HG02973 (cell line): ENCODE data around the gene NR2C2.
A peak's percentile ranks its signal among the peaks of the same experiment; 100 is the strongest.

ENCODE experiments used
- ATAC-seq: cut with Tn5 transposase; IDR thresholded peaks from one replicate; pipeline ENCODE4 v1.9.1; 2021; ENCODE audit warnings: moderate library complexity; ENCODE audit not compliant: unreplicated experiment

Gene NR2C2

DNA sequence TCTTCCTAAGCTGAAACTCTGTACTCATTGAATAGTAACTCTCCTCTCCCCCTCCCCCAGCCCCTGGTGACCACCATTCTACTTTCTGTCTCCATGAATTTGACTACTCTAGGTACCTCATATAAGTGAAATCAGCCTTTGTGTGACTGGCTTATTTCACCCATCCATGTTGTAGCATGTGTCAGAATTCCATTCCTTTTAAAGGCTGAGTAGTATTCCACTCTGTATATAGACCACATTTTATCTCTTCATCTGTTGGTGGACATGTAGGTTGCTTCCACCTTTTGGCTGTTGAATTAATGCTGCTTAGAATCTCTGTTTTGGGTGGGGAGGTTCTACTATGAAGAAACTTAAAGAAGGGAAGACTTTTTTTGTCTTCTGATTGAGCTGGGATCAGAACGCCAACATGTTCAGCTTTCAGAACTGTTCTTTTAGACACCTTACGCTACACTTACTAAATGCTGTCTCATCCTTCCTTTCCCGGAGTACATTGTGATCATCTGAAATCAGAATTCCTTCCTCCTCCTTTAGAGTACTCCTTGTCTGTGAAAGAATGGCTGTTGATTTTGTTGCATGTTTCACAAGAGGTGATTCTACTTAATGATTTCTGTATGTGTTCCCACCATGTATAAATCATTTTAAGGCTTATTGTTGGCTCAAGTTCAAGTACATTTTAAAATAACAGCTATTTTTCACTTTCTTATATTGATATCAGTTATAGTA, 67.4 kb downstream of the NR2C2 start:
- ATAC-seq: no peak

DNA sequence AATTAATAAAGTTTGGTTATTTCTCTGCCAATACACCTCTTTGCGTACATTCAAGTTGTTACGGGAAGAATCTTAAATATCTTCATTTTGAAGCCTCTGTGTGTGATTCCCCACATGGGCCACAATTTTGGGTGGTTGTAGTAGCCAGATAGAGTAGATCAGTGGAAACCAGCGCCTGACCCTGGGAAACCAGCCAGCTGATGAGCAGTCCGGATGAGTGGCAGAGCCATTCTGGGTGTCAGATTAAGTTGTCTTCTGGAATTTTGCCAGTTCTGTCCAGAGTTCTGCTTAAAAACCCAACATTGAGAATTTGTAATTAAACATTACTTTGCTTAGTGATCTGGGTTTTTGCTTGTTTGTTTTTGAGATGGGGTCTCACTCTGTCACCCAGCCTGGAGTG, 68.1 kb downstream of the NR2C2 start:
- no peak for ATAC-seq

DNA sequence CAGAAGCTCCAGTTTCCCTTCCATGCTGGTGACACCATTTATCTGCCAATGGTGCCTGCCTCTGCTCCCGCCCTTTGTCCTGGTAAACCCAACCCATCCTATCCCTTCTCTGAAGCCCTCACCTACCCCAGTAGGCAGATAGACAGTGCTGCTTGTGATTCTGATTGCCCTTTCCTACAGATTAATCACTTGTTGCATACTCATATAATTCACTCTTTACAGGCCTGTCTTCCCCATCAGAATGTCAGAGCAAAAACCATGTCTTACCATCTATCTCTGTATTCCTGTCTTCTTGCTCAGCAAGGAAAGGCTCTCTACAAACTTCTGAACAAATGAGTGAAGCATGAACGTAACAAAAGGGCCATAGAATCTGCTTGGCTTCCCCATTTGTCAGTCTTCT, 69.8 kb downstream of the NR2C2 start:
- ATAC-seq: no peak

DNA sequence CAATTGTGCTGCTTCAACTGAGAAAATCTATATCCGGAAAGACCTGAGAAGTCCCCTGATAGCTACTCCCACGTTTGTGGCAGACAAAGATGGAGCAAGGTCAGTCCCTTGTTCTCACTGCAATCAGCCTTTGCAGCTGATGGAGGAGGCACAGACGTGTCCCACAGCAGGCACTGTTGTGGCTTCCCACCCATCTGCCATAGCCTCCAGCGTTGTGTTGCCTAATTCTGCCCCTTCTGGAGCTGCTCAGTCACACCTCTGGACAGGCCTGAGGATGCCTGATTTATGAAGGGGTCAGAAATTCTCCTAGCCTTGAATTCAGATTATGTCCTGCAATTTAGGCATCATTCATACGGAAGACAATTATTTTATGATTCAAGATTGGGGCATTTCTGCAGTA, 75.9 kb downstream of the NR2C2 start:
- ATAC-seq: no peak

DNA sequence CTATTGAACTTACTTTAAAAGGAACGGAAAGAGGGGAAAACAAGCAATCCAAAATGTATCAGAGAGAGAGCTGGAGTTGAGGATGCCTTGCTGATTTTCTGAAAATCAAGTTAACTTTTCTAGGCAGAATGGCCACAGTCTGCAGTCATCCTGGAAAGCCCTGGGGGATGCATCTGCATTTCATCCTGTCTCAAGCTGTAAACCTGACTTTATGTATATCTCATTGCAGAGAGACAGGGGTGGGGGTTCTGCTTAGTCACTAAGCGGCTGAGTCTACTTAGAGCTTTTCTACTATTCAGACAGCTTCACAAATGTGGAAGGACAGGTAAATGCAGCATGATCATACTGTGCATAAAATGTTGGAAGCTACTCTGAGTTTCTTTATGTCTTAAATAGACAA, 76.3 kb downstream of the NR2C2 start:
- no peak for ATAC-seq

DNA sequence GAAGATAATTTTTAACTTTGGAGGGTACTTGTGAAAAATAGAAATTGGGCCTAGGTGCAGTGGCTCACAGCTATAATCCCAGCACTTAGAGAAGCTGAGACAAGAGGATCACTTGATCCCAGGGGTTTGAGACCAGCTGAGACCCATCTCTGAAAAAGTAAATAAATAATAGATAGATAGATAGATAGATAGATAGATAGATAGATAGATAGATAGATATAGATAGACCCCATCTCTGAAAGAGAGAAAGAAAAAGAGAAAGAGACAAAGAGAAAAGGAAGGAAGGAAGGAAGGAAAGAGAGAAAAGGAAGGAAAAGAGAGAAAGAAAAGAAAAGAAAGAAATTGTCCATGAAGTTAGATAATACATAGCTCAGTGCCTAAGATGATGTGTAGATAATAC, 82.2 kb downstream of the NR2C2 start:
- no peak for ATAC-seq

DNA sequence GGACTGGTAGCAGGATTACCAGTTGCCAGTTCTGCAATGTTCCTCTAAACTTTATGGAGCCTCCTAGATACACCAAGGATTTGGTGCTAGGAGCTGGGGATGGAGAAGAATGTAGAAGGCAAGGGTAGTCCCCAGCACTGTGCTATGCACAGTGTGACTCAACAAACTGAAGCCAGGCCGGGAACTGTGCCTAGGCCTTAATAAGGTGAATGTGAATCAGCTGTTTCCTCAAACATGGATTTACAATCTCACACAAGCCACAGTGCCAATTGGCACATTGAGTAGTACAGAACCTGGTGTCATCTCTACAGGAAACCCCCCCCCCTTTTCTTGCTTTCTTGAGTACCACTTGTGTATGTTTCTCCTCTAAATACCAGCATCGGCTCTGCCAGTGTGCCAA, 85.3 kb downstream of the NR2C2 start:
- no peak for ATAC-seq

DNA sequence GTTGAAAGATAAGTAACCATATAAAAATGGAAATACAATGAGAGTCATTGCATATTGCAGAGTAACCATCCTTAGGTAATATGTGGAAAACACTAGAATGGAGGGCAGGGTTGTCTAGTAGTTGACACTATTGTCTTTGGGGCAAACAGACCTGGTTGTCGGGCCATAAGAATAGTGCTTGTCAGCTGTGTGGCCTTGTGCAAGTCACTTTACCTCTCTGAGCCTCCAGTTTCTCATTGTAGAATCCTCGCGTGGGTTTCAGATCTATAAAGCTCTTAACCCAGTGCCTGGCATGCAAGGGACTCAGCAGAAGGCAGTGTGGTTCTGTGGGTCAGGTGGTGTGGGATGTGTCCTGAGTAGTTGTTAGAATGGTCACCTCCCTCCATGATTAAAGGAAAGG, 85.7 kb downstream of the NR2C2 start:
- no peak for ATAC-seq

DNA sequence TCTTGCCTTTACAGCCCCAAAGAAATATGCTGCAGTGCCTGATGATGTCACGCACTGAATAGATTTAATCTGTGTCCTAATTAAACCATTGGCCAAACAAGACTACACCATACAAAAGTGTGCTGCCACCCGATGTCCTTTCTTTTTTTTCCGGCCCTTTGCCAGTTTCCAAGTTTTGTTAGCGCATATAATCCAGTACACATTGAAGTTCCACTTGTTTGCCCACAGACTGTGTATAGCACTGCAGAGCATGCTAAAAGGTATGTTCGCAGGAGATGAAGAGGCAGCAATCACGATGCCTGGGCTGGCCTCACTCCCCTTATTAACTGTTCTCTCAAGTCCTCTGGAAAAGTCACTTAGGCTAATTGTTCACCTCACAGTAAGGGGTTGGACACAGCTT, 90.9 kb downstream of the NR2C2 start:
- no peak for ATAC-seq

DNA sequence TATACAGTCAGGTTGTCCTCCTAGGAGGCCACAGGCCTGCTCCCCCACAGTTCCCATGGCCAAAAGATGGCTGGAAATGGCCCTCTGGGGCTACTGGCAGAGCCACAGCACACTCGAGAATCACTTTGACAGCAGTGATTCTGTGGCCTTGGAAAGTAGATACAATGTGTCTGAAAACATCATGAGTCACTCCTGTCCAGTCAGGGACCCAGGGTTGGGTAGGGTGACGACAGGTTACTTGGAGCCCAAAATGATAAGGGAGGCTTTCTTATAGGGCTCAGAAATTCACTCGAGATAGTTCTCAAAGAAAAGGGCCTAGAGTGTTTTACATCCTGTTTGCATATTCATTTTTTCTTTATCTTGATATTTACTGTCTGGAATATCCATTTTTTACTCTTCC, 93.5 kb downstream of the NR2C2 start:
- ATAC-seq: no peak

DNA sequence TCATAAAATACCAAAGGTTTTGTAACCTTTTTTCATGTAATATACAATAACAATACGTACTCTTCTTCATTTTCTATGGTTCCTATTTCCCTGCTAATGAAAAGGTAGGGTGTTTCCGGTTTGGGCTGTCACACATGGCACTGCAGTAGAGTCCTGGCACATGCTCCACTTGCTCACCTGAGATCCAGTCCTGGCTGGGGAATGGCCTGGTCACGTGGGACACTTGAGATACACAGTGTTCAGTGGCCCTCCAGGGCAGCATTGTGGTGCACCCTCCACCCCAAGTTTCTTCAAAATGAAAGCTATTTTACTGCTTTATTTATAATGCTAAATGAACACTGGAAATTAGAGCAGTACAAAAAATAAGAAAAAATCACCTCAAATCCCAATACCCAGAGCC, 94.6 kb downstream of the NR2C2 start:
- ATAC-seq: no peak

DNA sequence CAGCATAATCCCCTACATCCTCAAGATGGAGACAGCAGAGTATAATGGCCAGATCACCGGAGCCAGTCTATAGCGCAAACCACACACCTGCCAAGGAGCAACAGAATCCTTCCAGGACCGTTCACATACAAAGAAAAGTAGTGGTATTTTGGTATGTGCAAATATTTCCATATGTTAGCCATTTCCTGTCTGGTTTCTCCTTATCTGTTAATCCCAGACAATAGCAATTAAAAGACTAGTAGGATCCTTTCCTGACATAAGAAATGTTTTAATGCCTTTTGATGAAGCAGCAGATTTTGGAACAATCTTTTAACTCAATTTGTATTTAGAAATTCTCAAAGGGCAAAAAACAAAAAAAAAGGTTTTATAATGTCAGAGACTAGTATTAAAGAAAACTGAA, 95.6 kb downstream of the NR2C2 start:
- ATAC-seq: no peak

DNA sequence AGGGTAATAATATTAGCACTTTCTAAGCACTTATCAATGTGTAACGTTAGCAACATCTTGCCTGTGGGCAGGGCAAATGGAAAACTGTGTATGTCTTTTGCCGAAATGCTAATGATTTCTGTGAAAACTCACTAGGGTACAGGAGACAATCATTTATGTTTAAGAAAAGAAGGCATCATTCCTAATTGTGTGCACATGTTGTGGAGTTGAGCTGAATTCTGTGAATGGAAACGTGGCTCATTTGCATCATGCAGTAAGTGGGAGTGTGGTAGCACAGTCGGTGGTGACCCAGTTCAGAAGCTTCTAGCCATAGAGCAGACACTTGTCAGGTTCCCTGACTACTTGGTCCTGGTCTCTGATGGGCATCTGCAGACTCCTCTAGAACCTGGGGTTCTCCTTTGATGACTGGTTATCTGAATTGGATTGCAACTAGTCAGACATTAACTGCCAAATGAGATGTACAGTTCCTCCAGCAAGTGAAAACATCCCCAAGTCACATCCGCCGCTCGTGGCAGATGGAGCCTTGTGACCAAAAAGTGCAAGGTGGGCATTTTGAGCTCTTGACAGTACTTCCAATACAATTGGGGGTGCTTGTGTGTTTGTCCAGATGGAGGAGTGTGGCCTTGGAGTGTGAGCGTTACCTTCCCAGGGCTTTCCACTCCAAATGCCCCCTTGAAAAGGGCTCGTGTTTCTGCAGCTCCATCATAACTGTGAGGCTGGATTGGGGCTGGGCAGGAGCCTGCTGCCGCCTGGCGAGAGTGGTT, 96.2 kb downstream of the NR2C2 start:
- ATAC-seq: no peak

DNA sequence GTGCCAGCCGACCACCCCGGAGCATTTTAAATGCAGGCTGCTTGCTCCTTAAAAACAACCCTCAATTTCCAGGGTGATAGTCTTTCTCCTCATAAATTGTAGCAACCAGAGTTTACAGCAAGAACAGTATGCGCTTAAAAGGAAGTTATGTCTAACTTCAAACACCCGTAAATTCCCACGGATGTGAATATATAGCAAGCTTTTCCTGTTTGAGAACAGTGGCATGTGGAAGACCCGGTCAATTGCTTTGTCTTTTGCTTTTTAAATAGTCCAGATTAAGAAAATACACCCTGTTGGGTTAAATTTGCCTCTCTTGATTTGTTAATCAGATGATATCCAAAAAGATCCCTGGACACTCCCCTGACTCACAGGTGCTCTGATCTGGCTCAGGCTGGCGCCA, 96.9 kb downstream of the NR2C2 start:
- no peak for ATAC-seq

DNA sequence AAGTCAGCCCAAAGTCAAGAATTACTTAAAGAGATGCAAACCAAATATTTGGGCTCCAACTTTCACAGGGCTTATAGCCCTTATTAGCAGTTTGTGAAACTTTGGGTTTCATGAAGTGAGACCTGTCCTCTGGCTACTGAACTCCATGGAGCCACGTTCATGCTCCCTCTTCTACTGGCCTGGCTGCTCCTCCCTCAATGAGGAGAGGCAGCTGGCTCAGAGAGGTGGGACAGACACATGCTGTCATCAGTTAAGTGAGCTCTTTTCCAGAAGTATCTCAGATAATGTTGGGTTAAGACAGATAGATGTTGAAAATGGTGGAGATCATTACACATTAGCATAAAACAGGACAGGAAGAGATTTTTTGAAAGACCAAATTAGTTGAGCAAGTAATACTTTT, 98.3 kb downstream of the NR2C2 start:
- no peak for ATAC-seq

DNA sequence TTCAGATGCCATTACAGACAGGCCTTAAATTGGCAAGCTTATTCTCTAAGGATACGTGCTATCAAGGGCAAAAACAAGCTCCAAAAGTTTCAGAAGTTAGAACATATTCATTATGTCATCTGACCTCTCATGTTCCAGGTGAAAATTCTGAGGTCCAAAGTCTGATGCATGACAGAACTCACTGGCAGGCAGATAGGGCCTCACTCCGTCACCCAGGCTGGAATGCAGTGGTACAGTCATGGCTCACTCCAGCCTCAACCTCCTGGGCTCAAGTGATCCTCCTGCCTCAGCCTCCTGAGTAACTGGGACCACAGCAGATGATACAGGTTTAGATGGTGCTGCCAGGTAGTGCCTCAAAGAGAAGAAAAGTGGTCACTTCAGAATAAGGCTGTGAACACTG, 102.2 kb downstream of the NR2C2 start:
- no peak for ATAC-seq

DNA sequence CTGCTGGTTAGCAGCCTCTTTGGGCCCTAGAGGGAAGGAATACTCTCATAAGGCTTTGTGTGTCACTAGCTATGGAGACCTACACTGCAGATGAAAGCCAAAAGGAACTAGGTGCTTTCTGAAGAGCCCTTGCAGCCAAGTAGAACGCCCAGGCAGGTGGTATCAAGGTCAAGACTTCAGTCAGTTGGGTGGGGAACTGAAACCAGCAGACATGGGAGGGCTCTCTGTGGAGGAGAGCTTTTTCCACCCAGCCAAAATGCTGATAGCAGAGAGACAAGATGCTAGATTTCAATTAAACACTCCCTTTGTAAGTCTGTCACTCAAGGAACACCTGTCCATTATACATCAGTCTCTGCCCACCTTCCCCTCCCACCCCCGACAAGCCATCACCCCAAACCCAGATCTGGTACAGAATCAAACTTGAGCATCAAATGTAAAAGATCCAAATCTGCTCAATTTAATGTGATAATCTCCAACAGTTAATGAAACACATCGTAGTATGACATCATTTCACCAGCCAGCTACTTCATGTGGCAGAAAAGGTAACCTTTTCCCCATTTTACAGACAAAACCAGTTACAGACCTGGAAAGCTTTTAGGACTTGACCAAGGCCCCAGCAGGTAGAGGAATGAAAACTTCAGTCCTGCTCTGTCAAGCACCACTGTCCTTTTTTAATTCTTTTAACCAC, 103.2 kb downstream of the NR2C2 start:
- peak; percentile 77 for ATAC-seq

DNA sequence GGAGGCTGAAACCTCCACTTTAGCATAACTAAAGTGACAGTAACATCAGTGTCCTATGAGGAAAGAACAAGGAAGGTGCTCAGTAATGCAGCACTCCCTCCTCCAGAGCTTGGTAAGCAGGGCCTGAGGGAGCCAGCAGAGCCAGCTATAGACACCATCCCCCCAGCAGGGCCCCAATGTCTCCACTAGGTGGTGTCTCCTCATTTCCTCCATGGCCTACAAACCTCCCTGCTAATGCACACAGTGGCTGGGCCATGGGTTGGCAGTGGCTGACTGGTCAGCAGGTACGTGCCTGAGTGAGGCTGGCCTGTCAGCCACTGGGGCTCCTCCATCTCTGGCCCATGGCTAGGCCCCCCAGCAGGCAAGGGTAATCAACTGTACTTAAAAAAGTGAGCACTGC, 104.1 kb downstream of the NR2C2 start:
- ATAC-seq: peak; percentile 45

DNA sequence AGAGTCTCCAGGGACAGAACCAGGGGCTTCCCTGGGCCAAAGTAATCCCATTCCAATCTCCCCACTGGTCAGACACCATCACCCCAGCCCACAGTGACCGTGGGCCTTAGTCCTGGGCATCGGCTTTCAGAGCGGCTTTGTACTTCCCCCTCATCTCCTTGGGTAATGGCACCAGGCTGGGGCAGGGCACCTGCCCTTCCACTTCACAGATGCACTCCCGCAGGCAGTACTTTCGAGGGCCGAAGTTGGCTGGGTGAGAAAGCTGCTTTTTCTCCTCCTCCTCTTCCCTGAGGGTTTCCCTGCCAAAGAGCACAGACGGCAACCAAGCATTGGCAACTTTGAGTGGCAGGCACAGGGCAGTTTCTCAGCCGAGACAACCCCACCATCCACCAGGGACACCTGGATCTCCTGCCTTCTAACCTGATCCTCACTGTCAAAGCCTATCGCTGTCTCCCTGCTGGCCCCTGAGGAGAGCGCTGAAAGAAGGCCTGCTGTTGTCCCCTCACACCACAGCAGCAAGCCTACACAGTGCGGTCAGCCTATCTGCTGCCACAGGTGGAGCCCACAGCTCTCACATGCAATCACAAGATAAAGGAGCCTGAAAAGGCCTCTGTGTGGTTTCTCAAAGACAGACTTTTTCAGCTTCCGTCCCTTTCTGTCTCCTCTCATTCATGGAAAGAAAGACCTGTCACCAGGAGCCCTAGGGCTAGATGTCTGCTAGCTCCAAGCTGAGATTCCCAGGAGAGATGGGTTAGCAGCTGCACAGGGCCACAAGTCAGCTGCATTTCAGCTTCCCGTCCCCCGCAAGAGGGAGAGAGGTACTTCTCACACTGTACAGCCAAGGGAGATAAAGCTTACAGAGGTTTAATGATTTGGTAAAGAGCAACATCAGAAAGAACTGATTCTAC, 105.2 kb downstream of the NR2C2 start:
- no peak for ATAC-seq

DNA sequence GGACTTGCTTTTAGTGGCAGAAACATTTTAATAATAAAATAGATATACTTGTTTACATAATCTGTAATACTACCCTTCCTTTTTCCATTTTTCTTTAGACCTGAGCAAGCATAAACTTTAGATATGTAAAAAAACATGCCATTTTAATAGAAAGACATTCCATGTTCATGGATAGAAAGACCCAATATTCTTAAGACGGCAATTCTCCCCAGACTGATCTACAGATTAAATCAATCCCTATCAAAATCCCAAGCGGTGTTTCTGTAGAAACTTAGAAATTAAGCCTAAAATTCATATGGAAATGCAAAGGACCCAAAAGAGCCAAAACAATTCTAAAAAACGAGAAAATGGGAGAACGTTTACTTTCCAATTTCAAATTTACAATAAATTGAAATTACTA, 106.2 kb downstream of the NR2C2 start:
- no peak for ATAC-seq

DNA sequence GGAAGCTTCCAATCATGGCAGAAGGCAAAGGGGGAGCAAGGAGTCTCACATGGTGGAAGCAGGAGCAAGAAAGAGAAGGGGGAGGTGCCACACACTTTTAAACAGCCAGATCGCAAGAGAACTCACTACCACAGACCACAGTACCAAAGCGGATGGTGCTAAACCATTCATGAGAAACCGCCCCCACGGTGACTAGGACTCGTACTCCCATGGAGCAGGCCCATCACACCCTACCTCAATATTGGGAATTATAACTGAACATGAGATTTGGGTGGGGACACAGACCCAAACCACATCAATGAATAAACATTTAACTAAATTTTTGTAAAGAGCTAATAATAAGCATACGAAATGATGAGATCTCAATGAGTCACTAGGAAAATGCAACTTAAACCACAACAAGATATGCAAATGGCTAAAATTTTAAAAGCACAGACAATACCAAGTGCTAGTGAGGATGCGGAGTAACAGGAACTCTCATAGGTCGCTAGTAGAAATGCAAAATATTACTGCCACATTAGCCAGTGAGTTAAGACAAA, 107.7 kb downstream of the NR2C2 start:
- ATAC-seq: peak; percentile 38
